DMS53 (cell line): ENCODE measurements around the gene HOXD1.

ENCODE experiments used
- DNase-seq: peaks from one replicate; lab custom pipeline; 2025; lab: John Stamatoyannopoulos, UW

Gene HOXD1

GRCh38 chr2:176187899-176188773 is at the start of gene HOXD1:
TSS of gene HOXD1 (plus strand) at chr2:176188668. CDS start at chr2:176188802, 134 bp downstream.
- peak; percentile 93 for DNase-seq

GRCh38 chr2:176138923-176139660 is 49.4 kb upstream of the HOXD1 start:
- no peak for DNase-seq

DNA sequence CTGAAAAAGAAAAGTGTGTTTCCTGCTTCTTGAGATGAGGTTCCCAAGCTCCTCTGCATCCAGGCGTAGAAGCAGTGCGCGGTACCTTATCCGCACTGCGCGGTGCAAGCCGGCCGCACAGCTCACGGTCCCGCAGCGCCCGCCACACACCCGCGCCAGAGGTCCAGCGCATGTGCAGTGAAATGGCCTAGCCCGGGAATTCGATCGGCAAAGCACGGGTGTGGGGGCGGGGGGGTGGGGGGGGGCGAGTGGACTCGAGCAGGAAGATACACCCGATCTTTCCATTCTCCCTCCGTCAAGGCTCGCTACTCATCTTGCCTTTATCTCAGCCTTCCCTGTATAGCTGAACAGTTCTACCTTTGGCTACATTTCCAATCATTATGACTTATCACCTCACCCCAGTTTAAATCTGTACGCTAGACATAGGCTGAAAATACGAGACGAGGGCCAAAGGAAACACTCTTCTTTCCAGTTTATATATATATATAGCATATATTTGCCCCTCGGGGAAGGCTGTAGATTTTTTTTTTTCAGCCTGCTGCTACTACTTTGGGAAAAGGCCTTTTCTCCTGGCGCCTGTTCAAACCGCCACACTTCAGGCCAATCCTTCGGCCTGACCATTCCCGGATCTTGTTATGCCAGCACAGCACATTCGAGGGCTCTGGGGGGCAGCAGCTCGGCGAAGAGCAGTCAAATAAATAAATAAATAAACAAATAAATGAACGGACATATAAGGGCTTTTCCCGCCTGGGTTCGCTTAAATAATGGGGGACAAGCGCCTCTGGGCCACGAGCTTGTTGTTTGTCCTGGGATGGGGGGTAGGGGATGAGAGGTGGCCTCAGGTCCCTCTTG is 48.6 kb upstream of the HOXD1 start:
- DNase-seq, result peak; percentile 73

DNA sequence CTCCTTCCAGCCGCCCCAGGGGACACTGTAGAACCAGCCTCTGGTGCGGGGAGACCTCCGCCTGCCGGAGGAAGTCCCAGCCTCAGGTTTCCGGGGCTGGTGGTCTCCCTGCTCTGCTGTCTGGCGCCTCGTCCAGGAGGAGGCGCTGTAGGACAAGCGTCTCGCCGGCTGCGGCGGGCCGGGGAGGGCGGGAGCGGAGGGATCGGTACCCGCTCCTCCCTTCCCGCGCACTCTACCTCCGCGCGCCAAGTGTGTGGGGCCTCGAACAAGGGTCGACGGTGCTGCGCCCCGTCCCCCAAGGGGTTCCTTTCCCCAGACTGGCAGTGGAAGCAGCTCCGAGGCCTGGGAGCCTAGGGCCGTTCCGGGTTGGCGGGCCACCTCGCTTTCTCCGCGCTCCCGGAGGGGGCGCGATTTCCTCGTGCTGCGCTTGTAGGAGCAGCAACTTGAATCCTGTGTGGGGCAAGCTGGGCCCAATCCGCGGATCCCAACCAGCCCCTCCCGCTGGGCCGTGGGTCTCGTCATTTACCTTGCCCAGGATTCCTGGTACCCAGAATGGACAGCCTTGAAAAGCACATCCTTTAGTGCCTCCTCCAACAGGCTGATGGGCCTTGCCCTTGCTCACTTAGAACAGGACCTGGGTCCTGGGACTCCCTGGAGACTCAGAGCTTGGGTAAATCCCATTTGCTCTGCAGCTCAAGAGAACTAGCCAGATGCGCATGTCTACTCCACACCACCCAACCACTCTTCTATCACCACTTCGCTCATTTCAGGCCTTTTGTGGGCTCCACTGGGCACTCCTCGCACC is 47.8 kb upstream of the HOXD1 start:
- peak; percentile 95 for DNase-seq

DNA sequence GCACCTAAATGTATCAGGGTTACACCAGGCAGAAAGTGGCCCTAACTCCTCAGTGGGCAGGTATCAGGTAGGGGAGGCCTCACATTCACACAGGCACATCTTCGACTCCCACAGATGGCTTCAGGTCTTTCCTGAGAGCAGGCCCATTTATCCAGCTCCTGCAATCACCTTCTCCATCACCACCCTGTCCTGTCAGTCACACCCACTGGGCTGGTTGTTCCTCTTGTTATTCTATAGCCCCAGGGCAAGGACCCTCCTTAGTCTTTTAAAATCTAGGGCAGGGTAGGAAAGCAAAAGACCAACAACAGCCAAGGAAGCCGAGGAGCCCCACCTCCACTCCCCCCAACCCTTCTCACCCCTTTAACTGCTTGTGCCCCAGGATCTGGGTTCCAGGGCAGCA is 46.2 kb upstream of the HOXD1 start:
- no peak for DNase-seq

GRCh38 chr2:176145085-176145969 is 43.1 kb upstream of the HOXD1 start:
- no peak for DNase-seq

DNA sequence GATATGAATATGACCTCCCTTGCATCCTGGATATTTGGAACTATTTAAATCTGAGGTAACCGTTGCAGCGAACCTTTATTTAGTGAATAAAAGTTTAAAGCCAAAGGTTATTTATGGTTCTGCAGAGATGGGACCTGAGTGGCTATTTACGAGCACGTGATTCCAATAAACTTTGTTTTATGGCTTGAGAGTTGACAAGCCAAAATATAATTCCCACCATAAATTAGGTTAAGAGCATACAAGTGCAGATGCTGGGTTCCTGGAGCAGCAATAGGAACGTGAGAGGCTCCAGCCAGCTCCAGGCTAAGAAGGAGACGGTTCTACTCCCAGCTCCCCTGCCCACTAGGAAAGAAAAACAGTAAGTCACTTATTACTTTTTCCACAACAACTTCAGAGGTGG is 42.4 kb upstream of the HOXD1 start:
- DNase-seq, result no peak

DNA sequence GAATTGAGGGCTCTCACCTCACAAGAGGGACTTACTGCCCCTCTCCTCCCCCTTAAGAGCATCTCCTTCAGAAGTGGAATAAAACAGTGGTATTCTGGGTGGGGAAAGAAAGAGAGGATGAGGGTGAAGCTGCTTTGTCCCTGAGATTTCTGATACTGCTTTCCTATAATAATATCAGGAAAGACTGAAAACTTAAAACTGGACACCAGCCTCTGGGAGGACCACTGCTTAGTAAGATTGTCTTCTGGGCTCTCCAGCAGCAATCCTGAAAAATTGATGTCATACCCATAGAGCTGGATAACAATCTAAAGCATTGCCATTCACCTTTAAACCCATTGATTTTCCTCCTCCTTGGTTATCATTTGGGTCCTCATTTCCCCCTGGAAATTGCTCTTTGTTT is 41.8 kb upstream of the HOXD1 start:
- DNase-seq, result no peak

- no peak for DNase-seq
These were observed 41.2 kb upstream of the HOXD1 start for GRCh38 chr2:176147210-176147799.

DNA sequence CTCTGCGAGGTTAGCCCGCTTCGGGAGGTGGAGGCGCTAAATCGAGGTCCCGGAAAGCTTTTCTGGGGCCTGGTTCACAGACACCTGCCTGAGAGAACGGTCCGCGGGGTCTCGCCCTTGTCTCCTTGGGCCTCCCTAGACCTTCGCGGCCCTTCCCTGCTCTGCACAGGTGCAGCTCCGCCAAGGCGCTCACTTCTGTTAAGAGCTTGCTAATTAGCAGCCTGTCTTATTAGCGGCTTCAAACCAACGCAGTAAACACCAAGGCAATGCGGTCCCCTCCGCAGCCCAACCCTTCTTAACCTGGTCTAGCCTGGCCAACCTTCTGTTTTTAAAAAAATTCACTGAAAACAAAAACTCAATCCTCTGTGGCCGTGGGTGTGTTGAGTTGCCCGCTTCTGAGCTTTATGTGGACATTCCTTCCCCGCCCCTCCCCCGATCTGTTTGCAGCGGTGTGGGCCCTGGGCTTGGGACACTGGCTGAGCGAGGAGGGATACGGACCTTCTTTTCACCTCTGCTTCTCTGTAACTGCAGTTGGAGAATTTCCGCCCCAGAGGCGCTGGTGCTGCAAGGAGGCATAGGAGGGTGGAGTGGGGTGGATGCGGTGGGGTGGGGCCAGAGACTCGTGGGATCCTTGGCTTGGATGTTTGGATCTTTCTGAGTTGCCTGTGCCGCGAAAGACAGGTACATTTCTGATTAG is 40.5 kb upstream of the HOXD1 start:
- no peak for DNase-seq

DNA sequence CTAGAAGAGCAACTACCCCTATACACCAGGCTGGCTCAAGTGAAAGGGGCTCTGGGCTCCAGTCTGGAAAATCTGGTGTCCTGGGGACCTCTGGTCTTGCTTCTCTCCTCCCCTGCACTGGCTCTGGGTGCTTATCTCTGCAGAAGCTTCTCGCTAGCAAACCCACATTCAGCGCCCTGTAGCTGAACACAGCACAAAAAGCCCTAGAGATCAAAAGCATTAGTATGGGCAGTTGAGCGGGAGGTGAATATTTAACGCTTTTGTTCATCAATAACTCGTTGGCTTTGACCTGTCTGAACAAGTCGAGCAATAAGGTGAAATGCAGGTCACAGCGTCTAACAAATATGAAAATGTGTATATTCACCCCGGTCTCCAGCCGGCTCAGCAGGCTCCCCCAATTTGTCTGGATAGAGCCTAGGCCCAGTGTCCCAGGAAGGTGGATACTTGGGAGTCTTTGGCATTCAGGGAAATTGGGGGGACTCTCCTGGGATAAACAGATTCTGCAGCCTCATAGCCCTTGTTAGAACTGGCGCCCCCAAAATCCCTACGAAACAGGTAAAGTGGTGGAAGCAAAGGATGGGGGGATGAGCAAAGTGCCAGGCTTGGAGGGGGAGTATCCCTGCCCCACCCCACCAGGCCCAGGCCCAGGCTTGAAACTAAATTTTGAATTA is 39.6 kb upstream of the HOXD1 start:
- DNase-seq, result no peak

DNA sequence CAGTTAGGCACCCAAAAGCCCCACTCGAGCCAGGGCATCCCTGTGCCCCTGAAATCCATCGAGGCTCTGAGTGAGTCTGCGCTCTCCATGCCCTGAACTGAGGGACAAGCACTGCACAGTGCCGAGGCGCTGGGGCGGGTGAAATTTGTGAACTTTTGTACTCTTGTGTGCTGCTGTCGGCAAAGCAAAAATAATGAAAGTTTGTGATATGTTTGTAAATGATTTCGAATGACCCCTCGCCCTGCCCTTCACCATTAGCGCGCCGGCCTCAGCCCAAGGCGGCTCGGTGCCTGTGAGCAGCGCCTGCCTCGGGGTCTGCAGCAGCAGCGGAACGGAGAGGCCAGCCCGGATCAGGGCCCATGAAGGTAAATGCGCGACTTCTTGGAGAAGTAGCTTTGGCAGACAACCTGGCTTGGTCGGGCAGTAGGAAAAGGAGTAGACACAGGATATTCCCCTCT is 39.0 kb upstream of the HOXD1 start:
- DNase-seq, result no peak

GRCh38 chr2:176149939-176150583 is 38.4 kb upstream of the HOXD1 start:
- DNase-seq, result no peak

DNA sequence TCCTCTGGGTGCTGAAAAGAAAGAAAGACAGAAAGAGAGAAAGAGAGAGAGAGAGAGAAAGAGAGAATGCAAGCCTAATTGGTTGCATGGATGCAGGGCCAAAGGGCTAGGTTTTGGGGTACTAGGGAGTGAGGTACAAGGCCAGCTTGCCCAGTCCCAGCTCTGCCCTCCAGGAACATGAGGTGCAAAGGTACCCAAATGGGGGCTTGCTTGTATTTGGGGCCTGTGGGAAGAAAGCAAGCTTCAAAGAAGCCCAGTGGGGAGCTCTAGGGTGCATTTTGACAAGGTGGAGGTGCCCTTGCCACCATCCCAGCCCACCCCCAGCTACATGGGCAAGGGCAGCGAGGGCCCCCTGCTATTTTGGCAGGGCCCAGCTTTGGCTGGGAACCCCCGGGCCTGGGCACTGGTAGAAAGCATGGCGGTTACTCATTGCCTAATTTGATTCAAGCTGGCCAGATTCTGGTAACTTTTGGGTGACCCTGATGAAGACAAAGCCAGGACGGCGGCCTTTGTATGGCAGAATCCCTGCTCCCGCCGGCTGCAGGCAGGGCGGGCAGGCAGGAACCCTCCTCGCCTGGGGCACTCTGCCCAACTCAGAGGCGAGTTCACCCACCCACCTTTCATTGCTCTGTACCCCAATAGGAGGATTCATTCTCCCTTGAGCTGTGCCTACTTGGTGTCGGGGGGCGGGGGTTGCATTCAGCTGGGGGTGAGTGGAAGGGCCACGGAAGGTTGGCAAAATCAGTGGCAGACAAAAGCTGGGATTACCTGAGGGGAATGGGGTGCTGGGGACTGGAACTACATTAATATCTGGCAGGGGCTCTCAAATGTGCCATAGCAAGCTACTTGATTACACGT is 37.7 kb upstream of the HOXD1 start:
- no peak for DNase-seq

DNA sequence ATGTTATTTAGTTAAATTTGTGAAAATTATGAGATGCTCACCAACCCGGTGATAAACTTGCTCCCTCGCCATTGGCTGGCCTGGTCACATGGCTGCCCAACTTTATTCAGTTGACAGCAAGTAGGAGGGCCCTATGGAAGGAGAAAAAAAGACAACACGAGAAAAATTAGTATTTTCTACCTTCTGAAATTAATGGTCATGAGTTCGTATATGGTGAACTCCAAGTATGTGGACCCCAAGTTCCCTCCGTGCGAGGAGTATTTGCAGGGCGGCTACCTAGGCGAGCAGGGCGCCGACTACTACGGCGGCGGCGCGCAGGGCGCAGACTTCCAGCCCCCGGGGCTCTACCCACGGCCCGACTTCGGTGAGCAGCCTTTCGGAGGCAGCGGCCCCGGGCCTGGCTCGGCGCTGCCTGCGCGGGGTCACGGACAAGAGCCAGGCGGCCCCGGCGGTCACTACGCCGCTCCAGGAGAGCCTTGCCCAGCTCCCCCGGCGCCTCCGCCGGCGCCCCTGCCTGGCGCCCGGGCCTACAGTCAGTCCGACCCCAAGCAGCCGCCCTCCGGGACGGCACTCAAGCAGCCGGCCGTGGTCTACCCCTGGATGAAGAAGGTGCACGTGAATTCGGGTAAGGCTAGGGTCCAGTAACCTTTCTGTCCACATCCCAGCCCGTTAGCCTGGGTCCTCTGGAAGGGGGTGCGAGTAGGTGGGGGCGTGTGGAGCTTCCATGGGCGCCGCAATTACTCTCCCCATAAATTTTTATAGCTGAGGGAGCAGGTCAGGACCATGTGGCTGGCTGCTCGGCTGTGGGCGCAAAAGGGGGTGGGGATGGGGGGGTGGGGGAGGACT is 36.8 kb upstream of the HOXD1 start, which contains the start of gene HOXD4:
Gene HOXD4, plus strand, starts transcription at position 109 of the 846 bp plus-strand sequence. Its CDS starts 84 bp downstream, at position 193.
- DNase-seq, result no peak
